Measurements from ENCODE around the gene THAP12. TPM values are rescaled to one million over a fixed set of nuclear protein-coding genes. Genes with fewer than 3 reads are reported as not detected.

The THAP12 gene, protein sequence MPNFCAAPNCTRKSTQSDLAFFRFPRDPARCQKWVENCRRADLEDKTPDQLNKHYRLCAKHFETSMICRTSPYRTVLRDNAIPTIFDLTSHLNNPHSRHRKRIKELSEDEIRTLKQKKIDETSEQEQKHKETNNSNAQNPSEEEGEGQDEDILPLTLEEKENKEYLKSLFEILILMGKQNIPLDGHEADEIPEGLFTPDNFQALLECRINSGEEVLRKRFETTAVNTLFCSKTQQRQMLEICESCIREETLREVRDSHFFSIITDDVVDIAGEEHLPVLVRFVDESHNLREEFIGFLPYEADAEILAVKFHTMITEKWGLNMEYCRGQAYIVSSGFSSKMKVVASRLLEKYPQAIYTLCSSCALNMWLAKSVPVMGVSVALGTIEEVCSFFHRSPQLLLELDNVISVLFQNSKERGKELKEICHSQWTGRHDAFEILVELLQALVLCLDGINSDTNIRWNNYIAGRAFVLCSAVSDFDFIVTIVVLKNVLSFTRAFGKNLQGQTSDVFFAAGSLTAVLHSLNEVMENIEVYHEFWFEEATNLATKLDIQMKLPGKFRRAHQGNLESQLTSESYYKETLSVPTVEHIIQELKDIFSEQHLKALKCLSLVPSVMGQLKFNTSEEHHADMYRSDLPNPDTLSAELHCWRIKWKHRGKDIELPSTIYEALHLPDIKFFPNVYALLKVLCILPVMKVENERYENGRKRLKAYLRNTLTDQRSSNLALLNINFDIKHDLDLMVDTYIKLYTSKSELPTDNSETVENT
- total RNA-seq = 10 to 100 TPM; 14.2 to 29.3 (median 19.5) TPM
- polyA plus RNA-seq = 10 to 100 TPM in 1 of 2 donors, 1 to 10 TPM in 1; 9.5 to 17.9 TPM
- long read RNA-seq, donor 1, transcript THAP12-203 (6 exons, 882 nt) = minor isoform, 13 of 61 reads
- long read RNA-seq, donor 1, transcript THAP12-201 (5 exons, 3,300 nt) = major isoform, 41 of 61 reads
- long read RNA-seq, donor 1, partial matches to known transcripts = 2 of 61 reads
- long read RNA-seq, donor 1, other reads (novel, unspliced or antisense) = 5 of 61 reads
- long read RNA-seq, donor 2, partial matches to known transcripts = 1 of 6 reads
- long read RNA-seq, donor 2, other reads (novel, unspliced or antisense) = 4 of 6 reads
- long read RNA-seq, donor 3, transcript THAP12-203 (6 exons, 882 nt) = minor isoform, 5 of 34 reads
- long read RNA-seq, donor 3, transcript THAP12-201 (5 exons, 3,300 nt) = major isoform, 24 of 34 reads
- long read RNA-seq, donor 3, partial matches to known transcripts = 0 of 34 reads
- long read RNA-seq, donor 3, other reads (novel, unspliced or antisense) = 5 of 34 reads

DNA sequence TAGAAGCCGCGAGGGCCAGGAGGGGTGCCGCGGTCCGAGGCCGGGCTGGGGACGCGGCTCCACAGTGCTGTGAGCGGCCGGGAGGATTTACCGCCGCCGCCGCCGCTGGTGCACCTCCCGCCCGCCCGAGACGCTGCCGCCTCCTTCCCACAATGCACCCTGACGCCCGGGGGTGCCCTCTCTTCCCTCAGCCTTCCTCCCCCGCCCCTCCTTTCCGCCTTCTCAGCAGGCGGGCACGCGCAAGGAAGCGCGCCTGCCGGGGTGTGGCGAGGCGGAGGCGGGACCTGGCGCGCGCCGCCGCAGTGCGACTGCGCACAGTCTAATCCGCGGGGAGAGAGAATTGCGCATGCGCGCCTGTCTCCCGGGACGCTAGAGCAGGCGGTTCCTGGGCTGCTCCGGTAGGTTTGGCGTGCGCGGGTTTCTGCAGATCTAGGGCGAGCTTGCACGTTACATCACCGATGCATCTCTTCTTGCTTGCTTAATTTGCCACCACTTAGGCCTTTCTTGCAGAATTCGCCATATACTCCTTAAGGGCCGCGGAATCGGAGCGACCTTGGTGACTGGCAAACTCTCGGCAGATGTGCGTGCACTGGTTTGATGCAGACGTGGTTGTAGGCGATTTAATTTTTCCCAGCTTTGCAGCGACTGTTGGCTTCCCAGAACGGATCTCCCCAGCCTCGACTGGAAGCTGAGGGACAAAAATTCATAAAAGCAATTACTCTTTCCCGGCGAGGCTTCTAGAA lies at the start of gene THAP12, which contains the start of gene GVQW3:
Gene THAP12, minus strand, starts transcription at position 156 of the 743 bp plus-strand sequence. CDS start 296 bp downstream, outside the sequence.
Gene GVQW3, plus strand, starts transcription at position 347 of the 743 bp plus-strand sequence. CDS start 506 bp downstream, outside the sequence.
- Histone ChIP-seq H3K27me3 (no peaks in the 10 kb centered on the region), H3K27ac (peak within 1 kb of the TSS; percentile 82 to 92 (median 87)), H3K4me3 (peak within 1 kb of the TSS; percentile 72 to 99 (median 93)), H3K4me1 (peaks cover 0 to 53% (median 29%) of the 10 kb centered on the region in 12 donors), H3K36me3 (peaks cover 0 to 6% (median 0%) of the 10 kb centered on the region in 9 donors), H3K9me3 (no peaks in the 10 kb centered on the region)
- ATAC-seq = peak; percentile 97 to 99 (median 98)
- WGBS, 4 donors = 0 to 1% (median 0%) methylated on average over 53 to 69 of the region's 69 CpGs
- intact Hi-C loops (cut with DNase I) = loop anchor here in 9 of 10 donors (1.0 to 5.0 kb wide), 4 partner anchors 61 to 174 kb away; partner anchors contain the start of genes EMSY (in 2 of the 9) and WNT11 (in 2 of the 9)
- TF ChIP-seq, protein P1, sequence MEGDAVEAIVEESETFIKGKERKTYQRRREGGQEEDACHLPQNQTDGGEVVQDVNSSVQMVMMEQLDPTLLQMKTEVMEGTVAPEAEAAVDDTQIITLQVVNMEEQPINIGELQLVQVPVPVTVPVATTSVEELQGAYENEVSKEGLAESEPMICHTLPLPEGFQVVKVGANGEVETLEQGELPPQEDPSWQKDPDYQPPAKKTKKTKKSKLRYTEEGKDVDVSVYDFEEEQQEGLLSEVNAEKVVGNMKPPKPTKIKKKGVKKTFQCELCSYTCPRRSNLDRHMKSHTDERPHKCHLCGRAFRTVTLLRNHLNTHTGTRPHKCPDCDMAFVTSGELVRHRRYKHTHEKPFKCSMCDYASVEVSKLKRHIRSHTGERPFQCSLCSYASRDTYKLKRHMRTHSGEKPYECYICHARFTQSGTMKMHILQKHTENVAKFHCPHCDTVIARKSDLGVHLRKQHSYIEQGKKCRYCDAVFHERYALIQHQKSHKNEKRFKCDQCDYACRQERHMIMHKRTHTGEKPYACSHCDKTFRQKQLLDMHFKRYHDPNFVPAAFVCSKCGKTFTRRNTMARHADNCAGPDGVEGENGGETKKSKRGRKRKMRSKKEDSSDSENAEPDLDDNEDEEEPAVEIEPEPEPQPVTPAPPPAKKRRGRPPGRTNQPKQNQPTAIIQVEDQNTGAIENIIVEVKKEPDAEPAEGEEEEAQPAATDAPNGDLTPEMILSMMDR (IDR thresholded peaks at IDR 0.05) = peak in 6 of 12 donors; percentile 14 to 59 (median 35)
- TF ChIP-seq POLR2A (IDR thresholded peaks at IDR 0.05) = peak; percentile 28 to 91
- peak; percentile 97 to 99 (median 98) for DNase-seq

DNA sequence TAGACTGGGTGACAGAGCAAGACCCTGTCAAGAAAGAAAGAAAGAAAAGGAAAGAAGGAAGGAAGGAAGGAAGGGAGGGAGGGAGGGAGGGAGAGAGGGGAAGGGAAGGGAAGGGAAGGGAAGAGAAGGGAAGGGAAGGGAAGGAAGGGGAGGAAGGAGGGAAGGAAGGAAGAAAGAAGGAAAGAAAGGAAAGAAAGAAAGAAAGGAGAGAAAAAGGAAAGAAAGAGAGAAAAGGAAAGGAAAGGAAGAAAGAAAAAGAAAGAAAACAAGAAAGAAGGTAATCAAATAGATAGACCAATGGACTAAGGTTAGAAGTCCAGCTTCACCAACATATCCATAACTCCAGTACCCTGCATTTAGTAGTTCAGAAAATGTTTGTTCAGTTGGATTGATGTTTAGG lies 45.7 kb upstream of the THAP12 start:
- no peaks in the 10 kb centered on the region for H3K27me3 ChIP-seq
- no peak for ATAC-seq
- DNase-seq = no peak
- no peaks in the 10 kb centered on the region for H3K4me1 ChIP-seq
- no peak overlapping the region for H3K27ac ChIP-seq
- no peaks in the 10 kb centered on the region for H3K36me3 ChIP-seq
- TF ChIP-seq, protein P1 (IDR thresholded peaks at IDR 0.05) = no peak
- no peak for TF ChIP-seq POLR2A (IDR thresholded peaks at IDR 0.05)
- intact Hi-C loops (cut with DNase I) = no loop called here
- no peak overlapping the region for H3K4me3 ChIP-seq
- H3K9me3 ChIP-seq = no peaks in the 10 kb centered on the region

DNA sequence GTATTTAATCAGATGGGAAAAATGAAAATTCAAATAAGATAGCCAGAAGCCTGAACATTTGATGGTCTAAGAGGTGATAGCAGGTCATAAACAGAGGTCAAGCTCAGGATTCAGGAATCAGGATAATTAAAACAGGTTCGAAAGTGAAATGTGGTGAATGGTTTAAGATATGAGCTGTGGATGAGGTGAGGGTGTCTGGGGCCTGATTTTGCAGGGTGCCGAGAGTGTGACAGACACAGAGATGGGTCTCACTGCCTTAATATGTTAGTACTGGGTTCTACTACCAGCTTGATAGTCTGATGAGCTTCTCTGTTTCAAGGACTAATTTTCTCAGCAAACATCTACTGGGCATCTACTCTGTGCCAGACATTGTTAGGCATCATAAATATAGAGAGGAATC lies 44.0 kb upstream of the THAP12 start:
- Histone ChIP-seq H3K27me3 (no peaks in the 10 kb centered on the region), H3K36me3 (no peaks in the 10 kb centered on the region), H3K4me1 (no peaks in the 10 kb centered on the region), H3K9me3 (no peaks in the 10 kb centered on the region), H3K4me3 (no peak overlapping the region), H3K27ac (no peak overlapping the region)
- intact Hi-C loops (cut with DNase I) = no loop called here
- DNase-seq (no peak), ATAC-seq (no peak)
- TF ChIP-seq, protein P1 (IDR thresholded peaks at IDR 0.05) = no peak
- no peak for TF ChIP-seq POLR2A (IDR thresholded peaks at IDR 0.05)
- 86 to 94% (median 93%) methylated on average over 2 of the region's 2 CpGs for WGBS, 4 donors

Measured in heart left ventricle (tissue), 16 donors.